Cerebellar cortex (tissue), 1 donor: Measurements from ENCODE around the gene MCHR2.

Source experiments
- DNase-seq: peaks from one replicate; pipeline ENCODE4 v3.0.0-alpha.2; 2015; ENCODE audit warnings: low spot score

Gene MCHR2

DNA sequence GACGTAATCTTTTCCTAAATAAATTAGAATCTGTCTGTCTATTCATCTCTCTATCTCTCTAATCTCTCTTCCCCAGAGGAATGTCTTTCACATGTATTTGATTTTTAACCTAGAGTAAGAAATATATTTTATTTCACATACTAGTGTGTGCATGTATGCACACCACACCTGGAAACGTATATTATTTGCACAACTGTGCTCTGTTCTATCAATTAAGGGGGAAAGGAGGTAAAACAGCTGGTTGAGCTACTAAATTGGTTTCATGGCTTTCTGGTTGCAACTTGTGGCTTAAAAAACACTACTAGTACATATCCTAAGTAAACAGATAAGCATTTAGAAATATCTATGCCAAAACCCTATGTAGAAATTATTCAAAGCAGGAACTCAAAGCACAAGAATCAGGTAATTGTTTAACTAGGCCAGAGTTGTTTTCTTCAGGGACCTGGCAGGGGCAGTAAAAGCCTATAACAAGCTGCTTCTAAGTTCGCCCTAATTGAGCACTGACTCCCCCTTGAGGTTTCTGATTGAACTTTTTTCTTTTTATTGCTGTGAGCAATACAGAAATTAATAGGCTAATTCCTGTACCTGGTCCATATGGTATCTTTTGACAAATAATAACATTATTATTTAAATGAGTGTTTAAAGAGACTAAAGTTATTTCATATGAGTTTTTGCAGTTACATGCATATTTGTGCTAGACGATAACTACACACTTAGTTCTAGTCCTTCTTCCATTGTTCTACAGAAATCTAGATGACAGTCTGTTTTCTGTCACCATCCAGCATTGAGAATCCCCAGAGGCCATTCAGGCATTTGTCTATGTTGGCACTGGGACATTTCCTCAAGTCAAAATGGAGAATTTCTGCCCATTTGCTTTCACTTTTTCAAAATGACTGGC is 88.6 kb downstream of the MCHR2 start:
- peak; percentile 48 for DNase-seq

DNA sequence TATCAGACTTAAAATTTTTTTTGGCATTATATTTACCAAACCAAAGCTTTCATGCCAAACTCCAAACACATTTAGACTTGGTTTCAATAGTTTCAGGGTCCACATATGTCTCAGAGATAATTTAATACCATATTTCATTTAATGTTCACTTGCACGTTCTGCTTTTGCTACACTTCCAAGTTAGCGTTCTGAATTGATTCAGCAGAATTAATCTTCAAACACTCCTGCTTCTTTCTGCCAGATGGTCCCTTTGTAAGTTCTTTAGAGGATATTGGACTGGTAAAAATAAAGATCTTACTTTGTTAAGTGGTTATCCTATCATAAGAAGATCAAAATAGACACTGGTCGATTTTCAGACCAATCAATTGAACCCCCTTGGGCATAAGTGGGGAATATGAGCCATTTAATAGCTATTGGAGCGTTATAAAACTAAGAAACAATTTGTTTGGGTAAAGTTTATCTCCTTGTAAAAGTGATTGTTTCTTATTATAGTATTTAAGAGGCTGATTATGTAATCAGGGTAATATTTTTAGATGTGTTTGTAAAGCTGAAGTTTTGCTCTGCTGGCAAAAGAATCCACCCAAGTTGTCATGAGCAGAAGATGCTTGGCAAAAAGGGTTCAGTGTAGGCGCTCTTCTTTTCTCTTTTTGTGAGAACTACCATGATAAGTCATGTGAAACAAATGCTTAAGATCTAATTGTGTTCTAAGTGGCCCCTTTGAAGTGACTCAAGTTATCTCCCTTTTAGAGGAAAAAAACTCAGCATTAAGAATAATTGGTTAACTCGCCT is 92.2 kb downstream of the MCHR2 start:
- DNase-seq = no peak

DNA sequence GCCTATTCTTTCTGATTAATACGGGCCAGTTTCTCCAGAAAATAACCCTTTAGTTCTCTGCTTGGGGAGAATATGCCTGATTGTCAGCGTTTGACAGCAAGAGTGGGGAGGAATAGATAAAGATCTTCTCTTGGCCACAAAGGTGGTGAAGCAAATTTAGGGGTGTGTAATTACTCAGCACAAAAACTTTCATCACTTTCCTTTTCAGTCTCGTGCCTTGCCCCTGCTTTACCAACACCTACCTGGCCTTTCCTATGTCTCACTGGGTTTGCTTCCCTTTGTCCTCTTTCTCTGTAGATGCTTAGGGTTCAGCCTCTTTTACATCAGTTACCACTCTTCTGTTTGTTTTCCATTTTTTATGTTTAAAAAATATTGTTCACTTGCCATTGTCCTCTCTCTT is 99.2 kb downstream of the MCHR2 start:
- no peak for DNase-seq

DNA sequence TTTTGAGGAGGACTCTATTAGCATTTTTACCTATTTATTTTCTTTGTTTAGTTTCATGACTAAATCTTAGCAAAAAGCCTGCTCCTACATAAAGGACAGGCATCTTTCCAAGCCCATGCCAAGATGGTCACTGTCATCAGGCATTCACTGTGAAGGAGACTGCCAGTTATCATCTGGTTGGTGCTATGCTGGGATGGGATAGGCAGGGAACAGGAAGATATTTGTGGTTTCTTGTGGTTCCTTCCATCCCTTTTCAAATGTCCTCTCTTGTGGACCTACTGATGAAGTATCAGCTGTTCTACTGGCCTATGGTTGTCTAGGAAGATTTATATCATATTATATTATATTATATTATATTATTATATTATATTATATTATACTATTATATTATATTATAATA is 107.0 kb downstream of the MCHR2 start:
- no peak for DNase-seq

- no peak for DNase-seq
These were observed 109.0 kb downstream of the MCHR2 start for GRCh38 chr6:99885051-99885450.

- DNase-seq = no peak
These were observed 111.8 kb downstream of the MCHR2 start for GRCh38 chr6:99882128-99882702.

GRCh38 chr6:99879431-99879830 is 114.6 kb downstream of the MCHR2 start:
- DNase-seq = no peak

DNA sequence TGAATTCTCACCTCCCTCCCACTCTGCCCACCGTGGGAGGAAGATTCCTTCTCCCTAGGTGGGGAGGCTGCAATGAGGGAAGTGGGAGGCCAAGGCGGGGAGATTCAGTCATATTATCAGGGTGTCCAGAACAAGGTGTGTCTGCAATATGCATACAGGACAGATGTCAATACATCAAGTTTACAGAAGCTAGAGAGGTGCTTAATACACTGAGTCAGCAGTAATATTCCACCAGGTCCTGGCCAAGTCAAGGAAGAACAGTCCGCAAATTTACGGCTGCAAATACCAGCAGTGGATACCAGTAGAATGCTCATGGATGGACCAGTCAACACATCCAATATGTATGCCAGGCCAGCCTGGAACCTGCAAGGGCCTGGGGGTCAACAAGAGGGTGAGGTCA is 119.0 kb downstream of the MCHR2 start:
- DNase-seq = no peak

GRCh38 chr6:99873084-99873483 is 120.9 kb downstream of the MCHR2 start:
- no peak for DNase-seq

DNA sequence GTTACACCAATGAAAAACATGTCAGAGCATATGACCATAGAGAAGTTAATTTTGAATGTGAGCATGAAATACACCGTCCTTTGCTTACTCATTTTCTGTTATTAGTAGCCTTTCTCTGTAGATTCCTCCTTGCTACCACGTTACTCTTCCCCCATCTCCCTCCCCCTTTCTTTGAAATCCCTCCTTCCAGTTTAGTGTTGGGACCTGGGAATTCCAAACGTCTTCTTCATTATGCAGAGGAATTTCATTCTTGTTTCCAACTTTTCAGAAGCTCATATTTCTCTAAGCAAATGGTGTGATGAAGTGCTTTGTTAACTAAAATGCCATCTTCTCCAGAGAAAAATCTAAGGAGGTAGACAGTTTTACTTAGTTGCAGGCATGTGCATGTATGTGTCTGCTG is 122.4 kb downstream of the MCHR2 start:
- no peak for DNase-seq
